ENCODE data around the gene SNX18. TPM values are rescaled to one million over a fixed set of nuclear protein-coding genes. Genes with fewer than 3 reads are reported as not detected.

SNX18 gene
- total and polyA plus RNA-seq, 12 donors = 4.0 to 89.4 (median 33.7) TPM

DNA sequence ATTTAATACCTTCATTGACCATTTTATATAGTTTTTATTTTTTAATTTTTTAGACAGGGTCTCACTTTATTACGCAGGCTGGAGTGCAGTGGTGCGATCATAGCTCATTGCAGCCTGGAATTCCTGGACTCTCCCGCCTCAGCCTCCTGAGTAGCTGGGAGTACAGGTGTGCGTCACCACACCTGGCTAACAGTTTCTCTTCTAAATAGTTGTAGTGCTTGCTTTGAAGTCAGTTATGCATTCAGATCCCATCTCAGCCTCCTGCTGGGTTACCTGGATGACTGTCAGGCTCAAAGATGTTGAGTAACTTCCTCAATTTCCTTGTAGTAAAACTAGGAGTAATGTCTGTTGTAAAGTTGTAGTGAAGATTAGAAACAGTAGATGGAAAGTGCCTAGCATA is 21.4 kb downstream of the SNX18 start:
- DNase-seq = no peak
- WGBS, 4 donors = 80 to 99% (median 97%) methylated on average over 4 of the region's 4 CpGs
- Histone ChIP-seq H3K9me3 (replicated peaks in 1 of 3) (no peaks in the 10 kb centered on the region), H3K4me1 (replicated peaks in 1 of 2) (peaks cover 7 to 53% of the 10 kb centered on the region in 2 donors), H3K27me3 (no peaks in the 10 kb centered on the region), H3K27ac (no peak overlapping the region), H3K36me3 (replicated peaks in 1 of 2) (no peaks in the 10 kb centered on the region), H3K4me3 (no peak overlapping the region)
- intact Hi-C loops (cut with DNase I) = no loop called here
- TF ChIP-seq, protein P1, sequence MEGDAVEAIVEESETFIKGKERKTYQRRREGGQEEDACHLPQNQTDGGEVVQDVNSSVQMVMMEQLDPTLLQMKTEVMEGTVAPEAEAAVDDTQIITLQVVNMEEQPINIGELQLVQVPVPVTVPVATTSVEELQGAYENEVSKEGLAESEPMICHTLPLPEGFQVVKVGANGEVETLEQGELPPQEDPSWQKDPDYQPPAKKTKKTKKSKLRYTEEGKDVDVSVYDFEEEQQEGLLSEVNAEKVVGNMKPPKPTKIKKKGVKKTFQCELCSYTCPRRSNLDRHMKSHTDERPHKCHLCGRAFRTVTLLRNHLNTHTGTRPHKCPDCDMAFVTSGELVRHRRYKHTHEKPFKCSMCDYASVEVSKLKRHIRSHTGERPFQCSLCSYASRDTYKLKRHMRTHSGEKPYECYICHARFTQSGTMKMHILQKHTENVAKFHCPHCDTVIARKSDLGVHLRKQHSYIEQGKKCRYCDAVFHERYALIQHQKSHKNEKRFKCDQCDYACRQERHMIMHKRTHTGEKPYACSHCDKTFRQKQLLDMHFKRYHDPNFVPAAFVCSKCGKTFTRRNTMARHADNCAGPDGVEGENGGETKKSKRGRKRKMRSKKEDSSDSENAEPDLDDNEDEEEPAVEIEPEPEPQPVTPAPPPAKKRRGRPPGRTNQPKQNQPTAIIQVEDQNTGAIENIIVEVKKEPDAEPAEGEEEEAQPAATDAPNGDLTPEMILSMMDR (IDR thresholded peaks at IDR 0.05) = no peak
- no peak for TF ChIP-seq POLR2A (IDR thresholded peaks at IDR 0.05)

GRCh38 chr5:54540286-54540685 is 22.7 kb downstream of the SNX18 start:
- intact Hi-C loops (cut with DNase I) = no loop called here
- Histone ChIP-seq H3K36me3 (replicated peaks in 1 of 2) (no peaks in the 10 kb centered on the region), H3K9me3 (replicated peaks in 1 of 3) (no peaks in the 10 kb centered on the region), H3K27ac (no peak overlapping the region), H3K27me3 (no peaks in the 10 kb centered on the region), H3K4me3 (no peak overlapping the region), H3K4me1 (replicated peaks in 1 of 2) (peaks cover 0 to 51% of the 10 kb centered on the region in 2 donors)
- WGBS, 4 donors = 95 to 100% (median 99%) methylated on average over 3 of the region's 3 CpGs
- no peak for DNase-seq
- no peak for TF ChIP-seq POLR2A (IDR thresholded peaks at IDR 0.05)
- TF ChIP-seq, protein P1 (IDR thresholded peaks at IDR 0.05) = no peak

DNA sequence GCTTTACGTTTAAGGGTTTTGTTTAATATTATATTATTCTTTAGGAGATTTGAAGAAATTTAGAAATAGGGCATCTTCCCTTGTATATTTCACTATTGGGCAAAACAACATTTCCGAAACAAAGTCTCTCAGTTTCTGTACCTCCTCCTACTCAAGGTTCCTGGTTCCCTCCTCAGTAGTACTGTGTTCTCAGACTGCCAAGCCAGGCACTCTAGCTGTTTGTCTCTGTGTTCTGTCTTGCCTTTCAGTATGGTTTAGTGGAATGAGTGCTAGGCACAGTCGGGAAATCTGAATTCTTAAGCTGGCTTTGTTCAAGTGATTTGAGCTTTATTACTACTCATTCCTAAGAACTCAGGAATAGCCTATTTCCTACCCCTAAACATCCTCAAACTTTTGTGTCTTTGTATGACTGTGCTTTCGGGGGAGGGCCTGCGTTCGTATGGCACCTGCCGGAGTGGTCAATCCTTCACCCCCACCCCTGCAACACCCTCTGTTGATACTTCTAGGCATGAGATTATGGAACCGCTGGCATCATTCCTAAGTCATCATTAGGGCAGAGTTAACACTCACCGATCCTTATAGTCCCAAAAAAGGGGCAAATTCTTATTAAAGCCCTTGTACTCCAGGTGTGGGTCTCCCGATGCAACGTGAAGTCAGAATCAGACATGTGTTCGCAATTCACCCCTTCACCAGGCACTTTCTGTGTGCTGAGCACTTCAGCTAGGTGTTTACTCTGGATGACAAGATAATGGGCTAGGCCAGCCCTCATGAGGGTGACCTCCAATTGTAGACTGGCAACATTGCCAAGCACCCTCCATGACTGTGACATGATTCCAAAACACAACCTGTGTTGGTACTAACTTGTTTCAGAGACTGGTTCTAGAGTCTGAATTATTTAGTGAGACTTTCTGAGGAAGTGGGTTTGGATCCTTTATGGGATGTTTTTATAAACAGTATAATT is 24.5 kb downstream of the SNX18 start:
- Histone ChIP-seq H3K4me3 (no peak overlapping the region), H3K9me3 (replicated peaks in 1 of 3) (no peaks in the 10 kb centered on the region), H3K36me3 (replicated peaks in 1 of 2) (no peaks in the 10 kb centered on the region), H3K27me3 (no peaks in the 10 kb centered on the region), H3K4me1 (replicated peaks in 1 of 2) (peaks cover 0 to 43% of the 10 kb centered on the region in 2 donors), H3K27ac (no peak overlapping the region)
- intact Hi-C loops (cut with DNase I) = no loop called here
- no peak for DNase-seq
- TF ChIP-seq, protein P1 (IDR thresholded peaks at IDR 0.05) = no peak
- TF ChIP-seq POLR2A (IDR thresholded peaks at IDR 0.05) = no peak
- 92 to 95% (median 94%) methylated on average over 11 to 12 of the region's 12 CpGs for WGBS, 4 donors

DNA sequence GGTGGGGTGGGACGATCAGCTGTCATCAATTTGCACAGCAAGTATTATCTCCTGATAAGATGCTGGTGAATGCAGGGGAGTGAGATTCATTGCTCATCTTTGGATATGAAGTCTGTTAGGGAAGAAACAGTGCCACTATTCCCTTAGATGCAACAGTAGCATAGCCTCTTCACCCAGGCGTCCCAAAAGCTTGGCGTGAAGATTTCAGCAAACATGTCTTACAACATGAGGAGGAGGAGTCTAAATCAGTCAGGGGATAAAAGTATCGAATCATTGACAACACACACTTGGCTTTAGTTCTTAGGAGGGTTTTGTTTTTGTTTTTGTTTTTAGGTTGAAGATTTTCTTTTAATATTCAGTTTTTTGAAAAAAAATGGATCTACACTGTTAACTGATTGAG is 26.5 kb downstream of the SNX18 start:
- Histone ChIP-seq H3K9me3 (replicated peaks in 1 of 3) (no peaks in the 10 kb centered on the region), H3K4me3 (no peak overlapping the region), H3K27ac (no peak overlapping the region), H3K27me3 (no peaks in the 10 kb centered on the region), H3K4me1 (replicated peaks in 1 of 2) (peaks cover 15 to 53% of the 10 kb centered on the region in 2 donors), H3K36me3 (replicated peaks in 1 of 2) (no peaks in the 10 kb centered on the region)
- intact Hi-C loops (cut with DNase I) = no loop called here
- no peak for TF ChIP-seq POLR2A (IDR thresholded peaks at IDR 0.05)
- TF ChIP-seq, protein P1 (IDR thresholded peaks at IDR 0.05) = no peak
- WGBS, 4 donors = 69 to 91% (median 71%) methylated on average over 4 of the region's 4 CpGs
- DNase-seq = no peak
